Measurements from ENCODE around the gene CFAP299. TPM values are rescaled to one million over a fixed set of nuclear protein-coding genes. Genes with fewer than 3 reads are reported as not detected.

CFAP299 gene
- total and polyA plus RNA-seq, 2 of the 8 experiments (the other 6 are each of a cell fraction or from before 2014, with no cell fraction given): not detected

DNA sequence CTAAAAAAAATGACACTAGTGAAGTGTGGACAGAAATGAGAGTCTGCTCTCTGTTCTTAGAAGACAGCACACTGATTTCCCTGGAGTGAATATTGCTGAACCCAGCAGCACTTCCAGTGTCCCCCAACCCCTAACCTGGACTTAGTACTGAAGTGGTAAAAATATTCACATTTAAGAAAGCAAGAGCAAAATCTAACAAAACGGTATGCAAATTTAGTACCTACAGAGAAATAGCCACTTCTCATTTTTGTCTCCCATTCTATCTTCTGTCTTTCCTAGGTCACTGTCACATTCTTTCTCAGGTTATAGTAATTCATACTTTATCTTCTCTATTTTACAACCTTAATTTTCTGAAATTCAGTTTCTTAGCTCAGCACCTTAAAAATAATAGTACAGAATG lies 274.7 kb downstream of the CFAP299 start:
- Histone ChIP-seq H2AFZ (ENCODE audit: low read length) (no peak overlapping the region), H4K91ac (replicated peaks; ENCODE audit: insufficient read length, low read length) (no peak overlapping the region), H3K9ac (replicated peaks in 1 of 4; ENCODE audit: extremely low read depth in 1 of 4, low read depth in 3 of 4, low read length in 3 of 4) (no peak overlapping the region), H3K18ac (ENCODE audit: extremely low read depth, low read length) (no peak overlapping the region), H4K8ac (ENCODE audit: extremely low read depth, insufficient read depth, low read length) (no peak overlapping the region), H2BK12ac (ENCODE audit: low read depth, low read length) (no peak overlapping the region), H3K27me3 (replicated peaks in 1 of 4; ENCODE audit: control insufficient read depth in 3 of 4, extremely low read depth in 1 of 4, insufficient read depth in 3 of 4, low read length in 3 of 4) (no peaks in the 10 kb centered on the region), H2BK20ac (ENCODE audit: low read length) (no peak overlapping the region), H3K4me3 (ENCODE audit: extremely low read depth in 1 of 4, insufficient read depth in 2 of 4, low read depth in 3 of 4, low read length in 4 of 4) (no peak overlapping the region), H2BK5ac (ENCODE audit: low read depth, low read length) (no peak overlapping the region), H3K4me1 (replicated peaks in 1 of 4; ENCODE audit: control insufficient read depth in 3 of 4, insufficient read depth in 4 of 4, low read length in 3 of 4) (no peaks in the 10 kb centered on the region), H2BK120ac (replicated peaks; ENCODE audit: low read depth, low read length) (no peak overlapping the region), H4K20me1 (replicated peaks in 1 of 2; ENCODE audit: control insufficient read depth in 1 of 2, insufficient read depth in 2 of 2, low read length in 2 of 2) (no peaks in the 10 kb centered on the region), H3K36me3 (ENCODE audit: control insufficient read depth in 2 of 4, insufficient read depth in 4 of 4, low read length in 3 of 4) (no peaks in the 10 kb centered on the region), H3K4me2 (ENCODE audit: insufficient read depth in 1 of 2, low read depth in 2 of 2, low read length in 2 of 2) (no peak overlapping the region), H3K23ac (ENCODE audit: insufficient read length) (no peak overlapping the region), H3K14ac (ENCODE audit: insufficient read length) (no peak overlapping the region), H2BK15ac (ENCODE audit: low read length) (no peak overlapping the region), H2AK5ac (ENCODE audit: low read depth, low read length) (no peak overlapping the region), H3K23me2 (ENCODE audit: low read depth, low read length) (no peaks in the 10 kb centered on the region), H3K79me2 (ENCODE audit: control insufficient read depth in 1 of 2, insufficient read depth in 2 of 2, low read length in 2 of 2) (no peaks in the 10 kb centered on the region), H4K5ac (ENCODE audit: insufficient read length, low read depth, low read length) (no peak overlapping the region), H3K79me1 (ENCODE audit: low read depth, low read length) (no peaks in the 10 kb centered on the region), H3K27ac (ENCODE audit: low read depth, low read length) (no peak overlapping the region), H3K9me3 (ENCODE audit: insufficient read depth in 2 of 2, low read depth in 1 of 2, low read length in 1 of 2) (no peaks in the 10 kb centered on the region), H3K56ac (replicated peaks; ENCODE audit: insufficient read length, low read depth, low read length) (no peak overlapping the region), H3K4ac (replicated peaks; ENCODE audit: insufficient read length, low read depth, low read length) (no peak overlapping the region)
- POLR2A ChIA-PET (ENCODE audit: partially characterized antibody): no interaction called here
- WGBS, 2 experiments (ENCODE audit: extremely low coverage in 1 of 2, insufficient coverage in 1 of 2, insufficient read length in 1 of 2, insufficient replicate concordance in 2 of 2, low coverage in 1 of 2, low lambda C conversion rate in 2 of 2, missing lambda C conversion rate in 1 of 2): 78% methylated on average over 1 of the region's 1 CpG; no CpG with 5 or more reads in 1 of the 2 experiments
- FAIRE-seq (no peak), DNase-seq (ENCODE audit: low read depth in 1 of 2, low spot score in 2 of 2) (no peak)
- CTCF ChIA-PET (ENCODE audit: partially characterized antibody): interaction anchor here (0.6 to 1.4 kb wide), 2 partner anchors 244 to 1559 kb away, joined by 3 read pairs; no protein-coding TSS in a partner anchor
- TF ChIP-seq CTBP2 (IDR thresholded peaks at IDR 0.05; ENCODE audit: borderline replicate concordance, insufficient read depth, insufficient read length, low read length) (no peak), CEBPB (IDR thresholded peaks at IDR 0.05; ENCODE audit: low read depth, low read length) (no peak)
- TF ChIP-seq, protein P1, sequence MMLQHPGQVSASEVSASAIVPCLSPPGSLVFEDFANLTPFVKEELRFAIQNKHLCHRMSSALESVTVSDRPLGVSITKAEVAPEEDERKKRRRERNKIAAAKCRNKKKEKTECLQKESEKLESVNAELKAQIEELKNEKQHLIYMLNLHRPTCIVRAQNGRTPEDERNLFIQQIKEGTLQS (IDR thresholded peaks at IDR 0.05; ENCODE audit: insufficient read depth, low read depth, low read length): no peak
